K562 (cell line): ENCODE results near the gene TPM4. TPM values are rescaled to one million over a fixed set of nuclear protein-coding genes. Genes with fewer than 3 reads are reported as not detected.
A peak's percentile ranks its signal among the peaks of the same experiment; 100 is the strongest.

Experiments
- FOXM1 ChIP-seq, 2 experiments: fragments of 450-650 bp in 1 of 2; sonication (generic) in 1 of 2; formaldehyde crosslinking in 1 of 2; IDR thresholded peaks; 2 replicates each; pipeline versions ENCODE4 v1.6.1 to v1.9.0; 2017 to 2022; ENCODE audit warnings: low read depth in 2 of 2, mild to moderate bottlenecking in 2 of 2, missing genetic modification reagents in 1 of 2, moderate library complexity in 1 of 2
- GABPB1 ChIP-seq: sonication (generic); formaldehyde crosslinking; IDR thresholded peaks from 2 replicates; pipeline ENCODE4 v1.8.0; 2022; ENCODE audit warnings: mild to moderate bottlenecking, missing genetic modification reagents
- HMGN3 ChIP-seq: IDR thresholded peaks from 2 replicates; pipeline ENCODE4 v1.6.1; 2011; ENCODE audit warnings: borderline replicate concordance, low read depth, mild to moderate bottlenecking, mixed read lengths, low read length; ENCODE audit not compliant: insufficient read length; ENCODE audit errors: extremely low read depth
- HNRNPK ChIP-seq: fragments of 200-400 bp; formaldehyde crosslinking; IDR thresholded peaks from one replicate; pipeline ENCODE4 v1.6.1; 2018; ENCODE audit warnings: mild to moderate bottlenecking, low read depth, low read length; ENCODE audit not compliant: poor library complexity, severe bottlenecking
- HNRNPLL ChIP-seq: fragments of 200-400 bp; formaldehyde crosslinking; IDR thresholded peaks from 2 replicates; pipeline ENCODE4 v1.6.1; 2017; ENCODE audit warnings: low read length, low read depth, mild to moderate bottlenecking; ENCODE audit not compliant: poor library complexity, severe bottlenecking
- MAFG ChIP-seq: fragments of 450-650 bp; conservative IDR thresholded peaks from 2 replicates; pipeline ENCODE4 v1.6.1; 2016; ENCODE audit warnings: missing genetic modification characterization, missing compliant biosample characterization
- PHB2 ChIP-seq: fragments of 450-650 bp; IDR thresholded peaks from 2 replicates; pipeline ENCODE4 v1.6.1; 2017; ENCODE audit warnings: low read depth
- POLR2B ChIP-seq: fragments of 450-650 bp; IDR thresholded peaks from 2 replicates; pipeline ENCODE4 v1.6.1; 2018; ENCODE audit warnings: low read depth; ENCODE audit not compliant: partially characterized antibody
- POLR2G ChIP-seq: fragments of 200-400 bp; formaldehyde crosslinking; IDR thresholded peaks from 2 replicates; pipeline ENCODE4 v1.6.1; 2017; ENCODE audit warnings: low read depth, mild to moderate bottlenecking, antibody characterized with exemption, low read length, moderate library complexity
- RBFOX2 ChIP-seq: fragments of 200-400 bp; formaldehyde crosslinking; IDR thresholded peaks from 2 replicates; pipeline ENCODE4 v1.6.1; 2017; ENCODE audit warnings: low read depth, mild to moderate bottlenecking, low read length, moderate library complexity
- RNF219 ChIP-seq: fragments of 250-450 bp; sonication (Bioruptor Pico); IDR thresholded peaks from 2 replicates; pipeline ENCODE4 v1.5.0; 2022; ENCODE audit warnings: mild to moderate bottlenecking
- SIN3A ChIP-seq, 2 experiments: fragments of 150-350 bp in 1 of 2; IDR thresholded peaks; 2 replicates each; pipeline ENCODE4 v1.6.1; 2011 to 2016; ENCODE audit warnings: borderline replicate concordance in 2 of 2, low read depth in 2 of 2, low read length in 2 of 2, mild to moderate bottlenecking in 2 of 2, moderate library complexity in 2 of 2; ENCODE audit not compliant: control insufficient read depth in 1 of 2
- SNAPC5 ChIP-seq: fragments of 250-450 bp; sonication (Bioruptor Pico); IDR thresholded peaks from 2 replicates; pipeline ENCODE4 v1.8.0; 2021; ENCODE audit warnings: moderate library complexity, mild to moderate bottlenecking, inconsistent platforms
- SUPT5H ChIP-seq: fragments of 450-650 bp; IDR thresholded peaks from 2 replicates; pipeline ENCODE4 v1.6.1; 2016
- TBL1XR1 ChIP-seq, 2 experiments: IDR thresholded peaks; 2 replicates each; pipeline ENCODE4 v1.6.1; 2012; ENCODE audit warnings: improper control_type of control experiment in 2 of 2, low read length in 2 of 2, mild to moderate bottlenecking in 1 of 2
- ZBTB8A ChIP-seq: fragments of 450-650 bp; IDR thresholded peaks from 2 replicates; pipeline ENCODE4 v1.6.1; 2018; ENCODE audit warnings: mild to moderate bottlenecking, moderate library complexity; ENCODE audit not compliant: partially characterized antibody
- ZNF124 ChIP-seq: sonication (generic); formaldehyde crosslinking; IDR thresholded peaks from 2 replicates; pipeline ENCODE4 v1.8.1; 2022; ENCODE audit warnings: missing genetic modification reagents
- ZNF212 ChIP-seq: fragments of 450-650 bp; formaldehyde crosslinking; IDR thresholded peaks from 2 replicates; pipeline ENCODE4 v1.4.0; 2020; ENCODE audit warnings: mild to moderate bottlenecking
- ZNF518B ChIP-seq: fragments of 250-450 bp; sonication (Bioruptor Pico); IDR thresholded peaks from 2 replicates; pipeline ENCODE4 v1.5.0; 2021; ENCODE audit warnings: mild to moderate bottlenecking, moderate library complexity
- polyA plus RNA-seq, 8 experiments: library from polyadenylated mRNA; depleted of rRNA in 4 of 8; stranded (reverse) in 5 of 8; unstranded in 3 of 8; fragments of >200 nt; fragmentation: Nextera tagmentation in 2 of 8; fragmentation: Illumina TruSeq in 1 of 8; extraction: Ambion mirVana in 2 of 8; extraction: Trizol in 1 of 8; gene quantifications; 2 replicates each; pipeline versions ENCODE4 v1.2.1 to v1.2.3, GENCODE V29; 2011 to 2014; ENCODE audit warnings: inconsistent platforms in 1 of 8, missing spikeins in 1 of 8
- total RNA-seq, 7 experiments: library from RNA; depleted of rRNA in 6 of 7; stranded (reverse); fragments of >200 nt in 6 of 7; fragmentation: Illumina TruSeq in 2 of 7; extraction: Trizol in 2 of 7; gene quantifications; 2 replicates each; pipeline versions ENCODE4 v1.2.1 to v1.2.3, GENCODE V29; 2011 to 2021; ENCODE audit warnings: low replicate concordance in 1 of 7

The TPM4 gene
- total and polyA plus RNA-seq, 9 of the 15 experiments (the other 6 are each of a cell fraction or from before 2014, with no cell fraction given), result 28.1 to 111 (median 77.4) TPM

GRCh38 chr19:16076958-16077611, 790 bp downstream of the TPM4 start (continued):
- TF ChIP-seq ZNF518B (CRISPR knock-in tag) (no peak), POLR2B (no peak), MAFG (no peak), RBFOX2 (peak; percentile 51), SIN3A (IDR thresholded peaks at IDR 0.05; ENCODE audit: borderline replicate concordance in 2 of 2, control insufficient read depth in 1 of 2, low read depth in 2 of 2, low read length in 2 of 2) (no peak), HNRNPK (no peak), TBL1XR1 (IDR thresholded peaks at IDR 0.05; ENCODE audit: low read length in 2 of 2) (no peak), SUPT5H (no peak), HNRNPLL (no peak), FOXM1 (IDR thresholded peaks at IDR 0.05; ENCODE audit: low read depth) (no peak), FOXM1 (CRISPR knock-in tag; IDR thresholded peaks at IDR 0.05; ENCODE audit: low read depth) (no peak), ZBTB8A (no peak), ZNF124 (CRISPR knock-in tag) (no peak), RNF219 (no peak), HMGN3 (peak; percentile 47), ZNF212 (no peak), SNAPC5 (CRISPR knock-in tag) (no peak), POLR2G (peak; percentile 65), PHB2 (no peak), GABPB1 (CRISPR knock-in tag) (peak; percentile 22)
